Fibroblast of skin of abdomen (primary cell): Measurements from ENCODE around the gene PIWIL4.

ENCODE experiments used
- DNase-seq: peaks from one replicate; pipeline ENCODE4 v3.0.0-alpha.2; 2013

Gene PIWIL4

DNA sequence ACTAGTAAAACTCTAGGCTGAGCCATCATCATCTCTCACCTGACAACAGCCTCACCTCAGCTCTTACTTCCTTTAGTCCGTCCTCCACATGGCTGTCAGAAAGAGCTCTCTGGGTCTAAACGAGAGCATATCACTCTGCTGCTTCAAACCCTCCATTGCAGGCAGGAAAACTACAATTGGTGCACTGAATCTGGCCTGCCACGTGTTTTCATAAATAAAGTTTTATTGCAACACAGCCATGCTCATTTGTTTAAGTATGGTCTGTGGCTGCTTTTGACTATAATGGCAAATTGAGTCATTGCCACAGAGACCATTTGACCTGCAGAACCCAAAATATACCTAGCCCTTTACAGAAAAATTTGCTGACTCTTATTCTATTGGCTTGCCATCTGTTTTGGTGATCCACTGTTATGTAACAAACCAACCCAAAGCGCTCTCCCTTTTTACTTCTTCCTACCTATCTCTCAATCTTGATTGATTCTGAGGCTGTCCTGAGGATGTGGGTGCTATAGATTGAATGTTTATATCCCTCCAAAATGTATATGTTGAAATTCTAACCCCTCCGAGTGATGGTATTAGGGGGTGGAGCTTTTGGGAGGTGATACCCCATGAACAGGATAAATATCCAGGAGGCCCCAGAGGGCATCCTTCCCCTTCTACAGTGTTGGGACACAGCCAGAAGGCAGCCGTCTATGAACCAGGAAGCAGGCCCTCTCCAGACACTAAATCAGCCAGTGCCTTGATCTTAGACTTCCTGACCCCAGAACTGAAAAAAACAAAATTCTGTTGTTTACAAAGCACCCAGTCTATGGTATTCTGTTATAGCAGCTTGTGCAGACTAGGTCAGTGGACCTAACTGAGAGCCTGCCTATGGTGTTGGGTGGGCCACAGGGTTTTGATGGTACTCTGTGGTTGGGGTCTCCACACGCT is 99.9 kb downstream of the PIWIL4 start:
- DNase-seq: no peak

- no peak for DNase-seq
Observed at GRCh38 chr11:94668212-94668793, 101.1 kb downstream of the PIWIL4 start.

DNA sequence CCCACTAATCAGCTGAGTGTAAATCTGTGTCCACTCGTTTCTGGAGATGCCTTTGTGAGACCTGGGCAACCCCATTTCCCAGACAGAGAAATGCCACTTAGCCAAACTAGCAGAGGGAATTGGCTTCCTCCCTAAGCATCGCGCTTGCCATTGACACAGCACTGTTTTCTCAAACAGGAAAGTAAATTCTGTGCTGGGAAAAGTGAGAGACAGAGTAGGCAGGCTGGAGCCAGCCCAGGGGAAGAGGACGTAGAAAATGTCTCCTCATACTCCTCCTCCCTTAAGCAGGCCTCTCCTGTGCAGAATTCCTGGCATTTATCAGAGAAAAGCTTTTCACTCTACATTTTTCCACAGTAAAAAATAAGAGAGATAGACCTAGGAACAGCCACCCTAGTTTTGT is 101.9 kb downstream of the PIWIL4 start:
- DNase-seq: no peak
